IPS DF 6.9 (cell line): ENCODE measurements around the gene SIPA1L2.

Experiments
- DNase-seq: peaks from one replicate; pipeline ENCODE4 v3.0.0-alpha.2; 2013; ENCODE audit warnings: low read depth, low spot score
- H3K27ac ChIP-seq: one replicate; pipeline ENCODE4 v1.5.1; 2013; ENCODE audit warnings: low read length, control low read depth
- H3K27me3 ChIP-seq: 2 replicates; pipeline ENCODE4 v1.6.1; 2013; ENCODE audit warnings: mild to moderate bottlenecking, low read length; ENCODE audit not compliant: control insufficient read depth, insufficient read depth
- H3K36me3 ChIP-seq: 2 replicates; pipeline ENCODE4 v1.6.1; 2013; ENCODE audit warnings: low read length; ENCODE audit not compliant: control insufficient read depth, insufficient read depth
- H3K4me1 ChIP-seq: 2 replicates; pipeline ENCODE4 v1.6.1; 2013; ENCODE audit warnings: low read length; ENCODE audit not compliant: control insufficient read depth, insufficient read depth
- H3K4me3 ChIP-seq: 2 replicates; pipeline ENCODE4 v1.5.1; 2013; ENCODE audit warnings: mild to moderate bottlenecking, low read length
- H3K9me3 ChIP-seq: 2 replicates; pipeline ENCODE4 v1.6.1; 2013; ENCODE audit warnings: low read length, inconsistent platforms; ENCODE audit not compliant: control insufficient read depth, insufficient read depth
- WGBS: extraction: QIAGEN DNeasy Blood & Tissue Kit; methylation state at CpG from one replicate; pipeline ENCODE4 v1.1.7; 2013; ENCODE audit warnings: mixed read lengths, missing lambda C conversion rate; ENCODE audit not compliant: insufficient read length, insufficient coverage; 5-methylcytosine and 5-hydroxymethylcytosine counted together

Gene SIPA1L2

DNA sequence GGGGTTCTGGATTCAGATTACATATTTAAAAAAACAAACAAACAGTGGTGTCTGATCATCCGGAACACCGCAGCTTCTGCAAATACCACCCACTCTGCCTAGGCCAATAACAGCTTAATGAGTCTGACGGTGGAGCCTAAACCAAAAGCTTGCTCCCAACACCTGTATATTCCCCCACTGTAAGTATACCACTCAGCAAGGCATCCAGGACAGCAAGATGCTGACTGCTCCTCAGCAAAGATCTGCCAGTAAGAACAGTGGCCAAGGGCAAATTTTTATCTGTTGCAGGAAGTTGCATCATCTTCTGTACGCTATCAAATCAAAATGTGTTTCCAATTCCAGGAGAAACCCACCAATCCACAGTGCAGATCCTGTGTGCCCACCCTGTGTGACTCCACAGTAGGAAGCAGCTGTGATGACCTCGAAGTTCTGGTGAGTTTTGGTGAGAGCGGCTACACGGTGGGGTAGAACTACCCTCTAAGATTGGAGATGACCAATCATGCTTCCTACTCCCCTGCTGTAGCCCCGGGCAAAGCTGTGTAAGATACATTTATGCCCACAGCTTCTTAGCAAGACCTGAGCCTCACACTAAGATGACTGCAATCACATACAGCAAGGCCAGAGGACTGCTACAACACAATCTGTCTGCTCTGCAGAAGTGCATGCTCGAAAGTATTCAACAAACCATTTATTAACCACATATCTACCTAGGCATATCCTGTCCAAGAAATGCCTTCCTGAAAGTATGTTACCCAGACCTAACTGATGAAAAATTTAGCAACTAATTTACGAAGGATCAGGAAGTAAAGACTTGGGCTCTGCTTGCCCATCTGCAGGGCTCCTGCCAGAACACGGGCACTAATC lies 30.5 kb downstream of the SIPA1L2 start:
- H3K4me3 ChIP-seq = no peak overlapping the region
- H3K9me3 ChIP-seq = no peaks in the 10 kb centered on the region
- no peak for DNase-seq
- no peaks in the 10 kb centered on the region for H3K36me3 ChIP-seq
- no peaks in the 10 kb centered on the region for H3K4me1 ChIP-seq
- no CpG with 5 or more reads among the region's 11 CpGs for WGBS
- no peaks in the 10 kb centered on the region for H3K27me3 ChIP-seq
- no peak overlapping the region for H3K27ac ChIP-seq

DNA sequence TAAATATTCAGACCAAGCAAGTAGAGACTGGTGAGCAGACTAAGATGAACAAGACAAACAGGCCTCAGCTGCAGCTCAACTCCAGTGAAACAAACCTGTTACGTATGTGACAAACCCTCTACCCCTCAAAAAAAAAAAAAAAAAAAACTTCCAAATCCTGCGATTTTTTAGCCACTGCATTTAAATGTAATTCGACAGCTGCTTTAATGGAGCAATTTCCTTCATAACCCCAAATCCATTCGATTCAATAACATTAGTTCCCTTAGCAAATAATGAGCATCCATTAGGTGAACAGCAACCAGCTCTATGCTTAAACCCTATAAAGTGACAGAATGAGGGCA lies 31.1 kb downstream of the SIPA1L2 start:
- no peak for DNase-seq
- no peaks in the 10 kb centered on the region for H3K4me1 ChIP-seq
- H3K27ac ChIP-seq = no peak overlapping the region
- H3K36me3 ChIP-seq = no peaks in the 10 kb centered on the region
- no CpG with 5 or more reads among the region's 4 CpGs for WGBS
- no peak overlapping the region for H3K4me3 ChIP-seq
- no peaks in the 10 kb centered on the region for H3K27me3 ChIP-seq
- H3K9me3 ChIP-seq = no peaks in the 10 kb centered on the region

DNA sequence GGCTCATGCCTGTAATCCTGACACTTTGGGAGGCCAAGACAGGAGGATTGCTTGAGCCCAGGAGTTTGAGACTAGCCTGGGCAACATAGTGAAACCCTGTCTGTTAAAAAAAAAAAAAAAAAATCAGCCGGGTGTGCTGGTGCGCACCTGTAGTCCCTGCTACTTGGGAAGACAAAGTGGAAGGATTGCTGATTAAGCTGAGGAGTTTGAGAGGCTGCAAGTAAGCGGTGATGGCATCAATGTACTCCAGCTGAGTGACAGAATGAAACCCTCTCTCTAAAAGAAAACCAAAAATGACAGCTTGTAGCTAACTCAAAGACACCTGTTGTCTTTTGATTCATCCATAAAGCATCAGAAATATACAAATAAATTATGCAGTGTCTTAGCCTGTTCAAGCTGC lies 31.8 kb downstream of the SIPA1L2 start:
- Histone ChIP-seq H3K4me1 (no peaks in the 10 kb centered on the region), H3K4me3 (no peak overlapping the region), H3K27ac (no peak overlapping the region), H3K36me3 (no peaks in the 10 kb centered on the region), H3K27me3 (no peaks in the 10 kb centered on the region), H3K9me3 (no peaks in the 10 kb centered on the region)
- no CpG with 5 or more reads among the region's 3 CpGs for WGBS
- no peak for DNase-seq

DNA sequence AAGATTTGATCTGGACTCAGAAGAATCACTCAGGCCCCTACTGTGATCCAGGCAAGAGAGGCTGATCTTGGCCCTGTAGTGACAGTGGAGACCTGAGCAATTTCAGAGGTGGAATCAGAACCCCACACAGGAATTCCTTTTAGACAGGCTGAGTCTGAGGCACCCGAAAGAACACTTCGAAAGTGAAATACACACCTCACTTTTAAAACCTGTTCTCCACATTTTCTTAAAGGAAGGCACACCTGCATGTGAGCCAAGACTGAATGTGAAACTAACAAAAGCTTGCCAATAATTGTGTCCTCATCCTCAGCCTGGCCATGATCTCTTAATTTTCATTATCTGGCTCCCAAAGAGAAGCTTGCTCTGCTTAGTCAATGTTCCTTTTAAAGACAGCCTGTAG lies 32.2 kb downstream of the SIPA1L2 start:
- no peaks in the 10 kb centered on the region for H3K4me1 ChIP-seq

DNA sequence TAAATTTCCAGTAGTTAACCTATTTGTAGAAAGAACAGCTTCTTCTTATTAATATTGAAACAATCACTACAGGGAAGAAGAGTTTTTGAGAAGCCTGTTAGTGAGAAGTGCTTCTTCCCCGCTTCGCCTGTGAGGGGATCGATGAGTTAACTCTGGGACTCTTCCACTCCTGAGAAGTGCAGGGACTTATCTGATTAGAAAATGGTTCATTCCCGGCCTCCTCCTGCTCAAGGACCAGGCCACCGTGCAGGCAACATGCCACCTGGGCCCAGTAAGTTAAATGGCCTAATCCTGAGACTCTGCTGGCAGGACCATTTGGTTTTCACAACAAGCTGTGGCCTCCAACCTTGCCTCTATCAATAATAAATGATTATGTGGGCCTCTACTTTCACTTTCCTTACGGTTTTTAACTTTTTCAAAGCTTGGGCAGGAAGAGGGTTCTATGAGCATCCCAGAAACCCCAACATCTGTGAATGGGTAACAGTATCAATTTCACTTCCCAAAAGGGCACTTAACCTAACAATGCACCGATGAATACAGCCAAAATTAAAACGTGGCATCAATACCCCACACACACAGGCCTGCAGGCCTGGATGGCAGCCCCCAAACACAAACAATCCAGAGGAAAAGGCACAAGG lies 33.1 kb downstream of the SIPA1L2 start:
- Histone ChIP-seq H3K27ac (no peak overlapping the region), H3K4me1 (no peaks in the 10 kb centered on the region), H3K4me3 (no peak overlapping the region), H3K9me3 (no peaks in the 10 kb centered on the region), H3K36me3 (no peaks in the 10 kb centered on the region), H3K27me3 (no peaks in the 10 kb centered on the region)
- no CpG with 5 or more reads among the region's 8 CpGs for WGBS
- no peak for DNase-seq

More for the DNA sequence above, 32.2 kb downstream of the SIPA1L2 start:
- Histone ChIP-seq H3K9me3 (no peaks in the 10 kb centered on the region), H3K27me3 (no peaks in the 10 kb centered on the region), H3K27ac (no peak overlapping the region), H3K36me3 (no peaks in the 10 kb centered on the region), H3K4me3 (no peak overlapping the region)
- no peak for DNase-seq
- whole genome bisulfite sequencing = no CpG with 5 or more reads among the region's 2 CpGs

DNA sequence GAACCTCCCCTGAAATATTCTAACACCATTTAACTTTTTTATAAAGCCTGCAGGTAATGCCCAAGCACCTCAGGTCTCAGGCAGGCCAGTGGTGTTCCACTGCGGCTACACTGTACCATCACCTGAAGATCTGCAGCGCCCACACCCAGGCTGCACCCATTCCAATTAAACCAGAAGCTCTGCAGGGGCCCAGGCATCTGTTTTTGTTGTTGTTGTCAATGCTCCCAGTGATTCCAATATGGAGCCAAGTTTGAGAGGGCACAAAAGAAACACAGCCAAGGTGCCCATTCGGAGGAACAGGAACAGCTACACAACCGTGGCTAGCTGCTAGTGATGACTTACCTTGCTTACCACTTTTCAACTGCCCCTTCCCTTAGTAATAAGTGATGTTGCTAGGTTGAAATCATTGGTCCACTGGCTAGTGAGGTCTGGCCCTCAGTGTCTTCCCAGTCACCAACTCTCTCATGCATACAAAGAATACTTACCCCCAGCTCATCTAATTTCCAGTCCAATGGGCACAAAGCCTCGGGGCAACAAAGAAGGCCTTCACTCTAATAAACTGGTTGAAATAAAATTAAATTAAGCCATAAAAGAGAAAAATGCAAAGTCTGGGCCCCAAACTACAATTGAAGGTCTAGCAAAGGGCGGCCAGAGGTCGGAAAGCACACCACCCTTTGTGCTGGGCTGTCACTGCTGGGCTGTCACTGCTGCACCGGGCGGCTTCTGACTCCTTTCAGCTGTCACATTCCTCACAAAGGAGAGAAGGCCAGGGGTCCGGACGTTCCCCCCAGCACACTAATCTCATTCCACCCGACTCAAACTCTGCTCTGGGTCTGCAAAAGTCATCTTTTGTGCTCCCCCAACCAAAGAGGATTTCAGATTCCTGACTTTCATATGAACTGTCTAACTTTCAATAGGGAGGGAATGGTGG lies 34.9 kb downstream of the SIPA1L2 start:
- Histone ChIP-seq H3K9me3 (no peaks in the 10 kb centered on the region), H3K4me1 (0 out of 2 replicates have a peak, but pooled peaks cover 3% of the 10 kb centered on the region), H3K36me3 (no peaks in the 10 kb centered on the region), H3K27ac (no peak overlapping the region), H3K4me3 (no peak overlapping the region), H3K27me3 (no peaks in the 10 kb centered on the region)
- WGBS = no CpG with 5 or more reads among the region's 12 CpGs
- no peak for DNase-seq

DNA sequence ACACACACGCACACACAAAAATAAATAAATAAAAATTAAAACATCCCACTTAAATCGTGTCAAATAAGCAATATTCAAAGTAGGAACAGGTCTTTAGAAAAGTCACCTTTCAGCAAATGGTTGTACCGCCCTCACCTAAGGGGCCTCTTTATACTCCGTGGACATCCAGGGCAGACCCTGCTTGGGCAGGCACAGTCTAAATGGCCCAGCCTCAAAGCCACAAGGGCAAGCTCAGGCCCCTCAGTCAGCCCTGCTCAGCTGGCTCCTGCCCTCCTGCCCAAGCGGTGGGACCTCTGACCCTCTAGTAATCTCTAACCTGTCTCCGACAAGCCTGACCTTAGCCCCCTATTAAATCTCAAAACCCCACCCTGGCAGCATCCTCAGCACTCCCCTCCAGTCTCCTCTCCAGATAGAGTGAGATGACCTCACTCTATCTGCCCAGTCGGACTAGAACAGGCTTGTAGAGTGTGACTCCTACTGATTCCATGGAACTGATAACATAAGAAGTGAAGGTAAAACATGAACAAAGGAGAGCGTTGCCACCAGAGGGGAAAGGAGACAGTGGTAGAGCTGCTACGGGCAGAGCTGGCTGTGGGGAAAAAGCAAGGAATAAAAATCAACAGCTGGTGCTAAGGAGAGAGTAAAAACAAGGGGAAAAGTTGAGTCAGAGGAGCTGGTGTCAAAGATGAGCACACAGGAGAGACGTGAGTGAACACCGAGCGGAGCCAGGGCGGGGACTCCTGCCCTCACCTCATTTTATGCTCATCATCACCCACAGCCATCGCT lies 36.0 kb downstream of the SIPA1L2 start:
- WGBS = 100% methylated on average over 2 of the region's 14 CpGs
- H3K9me3 ChIP-seq = no peaks in the 10 kb centered on the region
- DNase-seq = no peak
- no peak overlapping the region for H3K27ac ChIP-seq
- no peaks in the 10 kb centered on the region for H3K27me3 ChIP-seq
- no peak overlapping the region for H3K4me3 ChIP-seq
- no peaks in the 10 kb centered on the region for H3K36me3 ChIP-seq
- H3K4me1 ChIP-seq = 0 out of 2 replicates have a peak, but pooled peaks cover 3% of the 10 kb centered on the region

DNA sequence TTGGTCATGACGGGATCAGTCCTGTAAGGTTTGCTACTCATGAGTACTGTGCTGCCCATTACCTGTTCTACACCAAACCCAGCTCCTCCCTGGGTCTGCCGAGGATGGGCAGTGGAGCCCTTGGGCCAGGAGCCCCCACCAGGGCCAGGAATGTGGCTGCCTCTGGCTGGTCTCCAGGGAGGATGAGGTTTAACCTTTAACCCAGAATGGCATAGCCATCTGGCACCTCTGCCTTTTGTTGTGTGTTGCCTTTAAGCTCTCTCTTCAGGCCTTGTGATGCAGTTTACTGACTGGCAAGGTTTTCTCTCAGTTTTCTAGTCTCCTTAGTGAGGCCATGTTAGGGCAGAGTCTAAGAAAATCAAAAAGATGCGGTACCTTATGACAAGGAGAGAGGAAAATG lies 38.6 kb downstream of the SIPA1L2 start:
- no peaks in the 10 kb centered on the region for H3K36me3 ChIP-seq
- H3K27ac ChIP-seq = no peak overlapping the region
- DNase-seq = no peak
- H3K27me3 ChIP-seq = no peaks in the 10 kb centered on the region
- H3K4me3 ChIP-seq = no peak overlapping the region
- H3K9me3 ChIP-seq = no peaks in the 10 kb centered on the region
- H3K4me1 ChIP-seq = 0 out of 2 replicates have a peak, but pooled peaks cover 3% of the 10 kb centered on the region
- WGBS = no CpG with 5 or more reads among the region's 3 CpGs

DNA sequence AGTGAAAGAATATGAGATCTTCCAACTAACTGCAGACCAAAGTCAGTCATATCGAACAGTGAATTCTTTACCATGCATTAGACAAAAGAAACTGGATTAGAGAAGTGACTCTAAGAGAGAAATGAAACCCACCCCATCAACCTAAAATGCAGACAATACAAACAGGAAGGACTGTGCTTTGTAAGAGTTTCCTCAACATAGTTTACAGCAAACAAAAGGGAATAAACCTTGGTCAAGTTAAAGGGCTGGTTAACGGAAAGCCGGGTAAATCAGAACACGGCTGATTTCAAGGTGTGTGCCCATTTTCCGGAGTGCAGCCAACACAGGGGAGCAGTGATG lies 39.2 kb downstream of the SIPA1L2 start:
- H3K9me3 ChIP-seq = no peaks in the 10 kb centered on the region
- 0 out of 2 replicates have a peak, but pooled peaks cover 3% of the 10 kb centered on the region for H3K4me1 ChIP-seq
- no peak for DNase-seq
- H3K27ac ChIP-seq = no peak overlapping the region
- H3K27me3 ChIP-seq = no peaks in the 10 kb centered on the region
- H3K36me3 ChIP-seq = no peaks in the 10 kb centered on the region
- no peak overlapping the region for H3K4me3 ChIP-seq
- no CpG with 5 or more reads among the region's 5 CpGs for WGBS
